Mesothelial cell of epicardium (in vitro differentiated cells): ENCODE measurements around the gene HAL. TPM values are rescaled to one million over a fixed set of nuclear protein-coding genes. Genes with fewer than 3 reads are reported as not detected.

Experiments
- DNase-seq, 2 experiments: peaks; one replicate each; pipeline ENCODE4 v3.0.0; 2021; ENCODE audit warnings: low spot score in 2 of 2; ENCODE audit not compliant: unreplicated experiment in 2 of 2
- H3K27ac Mint-ChIP-seq: 2 replicates; pipeline ENCODE4 v1.8.0; 2021; ENCODE audit warnings: mixed read lengths
- H3K27me3 Mint-ChIP-seq: 2 replicates; pipeline ENCODE4 v1.8.0; 2021; ENCODE audit warnings: low read depth, mixed read lengths
- H3K36me3 Mint-ChIP-seq: 2 replicates; pipeline ENCODE4 v1.8.0; 2021; ENCODE audit warnings: mixed read lengths
- H3K4me1 Mint-ChIP-seq: 2 replicates; pipeline ENCODE4 v1.8.0; 2021; ENCODE audit warnings: mixed read lengths
- H3K4me3 Mint-ChIP-seq: 2 replicates; pipeline ENCODE4 v1.8.0; 2021; ENCODE audit warnings: mild to moderate bottlenecking, moderate library complexity, mixed read lengths
- H3K9me3 Mint-ChIP-seq: 2 replicates; pipeline ENCODE4 v1.8.0; 2021; ENCODE audit warnings: mixed read lengths
- total RNA-seq: library from RNA; stranded (reverse); gene quantifications from 3 replicates; pipeline ENCODE4 v1.2.1, GENCODE V29; 2021
- TF ChIP-seq, protein P1 (sequence below): fragments of 200-600 bp; sonication (generic); IDR thresholded peaks from one replicate; pipeline ENCODE4 v1.5.0; 2021; ENCODE audit warnings: antibody characterized with exemption; ENCODE audit not compliant: unreplicated experiment

Gene HAL
- total RNA-seq, 1 donor from 2014 or later, result 2.0 TPM

DNA sequence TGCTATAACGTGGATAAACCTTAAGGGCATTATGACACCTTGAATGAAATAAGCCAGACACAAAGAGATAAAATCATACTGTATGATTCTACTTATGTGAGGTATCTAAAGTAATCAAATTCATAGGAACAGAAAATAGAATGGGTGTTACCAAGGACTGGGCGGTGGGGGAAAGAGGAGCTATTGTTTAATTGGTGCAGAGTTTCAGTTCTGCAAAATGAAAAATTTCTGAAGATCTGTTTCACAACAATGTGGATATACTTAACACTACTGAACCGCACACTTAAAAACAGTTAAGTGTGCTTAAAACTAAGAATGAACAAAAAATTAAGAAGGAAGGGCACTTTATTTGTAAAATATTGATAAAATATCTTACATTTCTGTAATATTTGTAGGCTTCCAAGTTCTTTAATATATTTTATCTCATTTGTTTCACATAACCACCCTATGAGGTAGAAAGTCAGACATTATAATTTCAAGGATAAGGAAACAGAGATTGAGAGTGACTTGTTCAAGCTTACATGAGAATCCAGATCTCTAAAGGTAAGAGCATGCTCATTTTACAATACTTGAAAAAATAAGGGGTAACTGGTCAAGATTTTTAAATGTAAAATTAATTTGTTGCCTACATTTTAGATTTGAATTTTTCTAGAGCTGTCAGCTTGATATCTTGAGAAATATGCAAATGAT, 24.3 kb upstream of the HAL start:
- Mint-ChIP-seq H3K4me3 (no peak overlapping the region), H3K36me3 (peaks cover 25% of the 10 kb centered on the region), H3K27ac (no peak overlapping the region), H3K27me3 (no peaks in the 10 kb centered on the region), H3K9me3 (no peaks in the 10 kb centered on the region), H3K4me1 (no peaks in the 10 kb centered on the region)
- DNase-seq, result no peak
- TF ChIP-seq, protein P1, sequence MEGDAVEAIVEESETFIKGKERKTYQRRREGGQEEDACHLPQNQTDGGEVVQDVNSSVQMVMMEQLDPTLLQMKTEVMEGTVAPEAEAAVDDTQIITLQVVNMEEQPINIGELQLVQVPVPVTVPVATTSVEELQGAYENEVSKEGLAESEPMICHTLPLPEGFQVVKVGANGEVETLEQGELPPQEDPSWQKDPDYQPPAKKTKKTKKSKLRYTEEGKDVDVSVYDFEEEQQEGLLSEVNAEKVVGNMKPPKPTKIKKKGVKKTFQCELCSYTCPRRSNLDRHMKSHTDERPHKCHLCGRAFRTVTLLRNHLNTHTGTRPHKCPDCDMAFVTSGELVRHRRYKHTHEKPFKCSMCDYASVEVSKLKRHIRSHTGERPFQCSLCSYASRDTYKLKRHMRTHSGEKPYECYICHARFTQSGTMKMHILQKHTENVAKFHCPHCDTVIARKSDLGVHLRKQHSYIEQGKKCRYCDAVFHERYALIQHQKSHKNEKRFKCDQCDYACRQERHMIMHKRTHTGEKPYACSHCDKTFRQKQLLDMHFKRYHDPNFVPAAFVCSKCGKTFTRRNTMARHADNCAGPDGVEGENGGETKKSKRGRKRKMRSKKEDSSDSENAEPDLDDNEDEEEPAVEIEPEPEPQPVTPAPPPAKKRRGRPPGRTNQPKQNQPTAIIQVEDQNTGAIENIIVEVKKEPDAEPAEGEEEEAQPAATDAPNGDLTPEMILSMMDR, result no peak

DNA sequence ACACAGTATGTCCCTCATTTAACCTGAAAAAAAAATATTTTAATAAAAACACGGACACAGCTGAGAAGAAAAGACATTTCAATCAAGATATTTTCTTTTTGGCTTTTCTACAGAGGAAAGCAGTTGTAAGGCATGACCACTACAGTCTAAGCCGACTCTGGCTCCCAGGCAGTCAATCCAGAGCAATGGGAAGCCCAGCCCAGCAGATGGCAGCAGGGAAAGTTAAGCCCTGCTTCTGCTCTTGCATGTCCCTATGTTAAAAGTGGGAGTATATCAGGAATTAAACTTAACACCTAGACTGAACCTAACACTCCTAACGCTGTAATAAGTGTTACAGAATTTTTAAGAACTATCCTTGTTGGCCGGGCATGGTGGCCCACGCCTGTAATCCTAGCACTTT, 19.5 kb upstream of the HAL start:
- Mint-ChIP-seq H3K27me3 (no peaks in the 10 kb centered on the region), H3K36me3 (peaks cover 24% of the 10 kb centered on the region), H3K9me3 (no peaks in the 10 kb centered on the region), H3K4me1 (no peaks in the 10 kb centered on the region), H3K4me3 (no peak overlapping the region), H3K27ac (no peak overlapping the region)
- DNase-seq, result no peak
- TF ChIP-seq, protein P1, result no peak

DNA sequence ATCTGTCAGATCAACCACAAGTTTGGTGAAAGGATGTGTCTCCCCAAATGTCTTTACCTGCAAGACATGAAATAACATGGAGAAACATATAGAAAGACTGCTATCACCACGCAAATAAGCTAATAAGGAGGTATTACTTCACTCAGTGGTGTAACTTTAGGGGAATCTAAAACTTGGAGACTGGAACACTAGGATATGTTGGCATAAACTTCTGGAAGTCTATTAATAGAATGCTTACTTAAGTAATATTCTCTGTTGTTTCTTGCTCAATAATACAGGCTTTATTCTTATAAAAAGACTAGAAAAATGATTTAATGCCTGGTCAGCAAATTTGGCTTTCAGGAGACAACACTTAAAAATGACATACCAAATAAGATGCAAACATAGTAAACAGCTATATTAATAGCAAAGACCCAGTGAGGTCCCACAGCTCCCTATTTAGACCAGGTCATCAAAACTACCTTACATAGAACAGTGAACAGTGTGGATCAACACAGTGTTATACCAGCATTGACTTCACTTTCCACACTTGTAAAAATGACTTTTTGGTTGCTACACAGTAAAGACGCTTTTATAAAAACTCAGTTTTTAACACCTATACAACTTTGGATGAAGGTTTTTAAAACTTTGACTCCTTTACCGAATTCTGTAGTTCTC, 18.9 kb upstream of the HAL start:
- DNase-seq, result no peak
- TF ChIP-seq, protein P1, result no peak
- Mint-ChIP-seq H3K4me3 (no peak overlapping the region), H3K27me3 (no peaks in the 10 kb centered on the region), H3K36me3 (peaks cover 24% of the 10 kb centered on the region), H3K4me1 (no peaks in the 10 kb centered on the region), H3K27ac (no peak overlapping the region), H3K9me3 (no peaks in the 10 kb centered on the region)

DNA sequence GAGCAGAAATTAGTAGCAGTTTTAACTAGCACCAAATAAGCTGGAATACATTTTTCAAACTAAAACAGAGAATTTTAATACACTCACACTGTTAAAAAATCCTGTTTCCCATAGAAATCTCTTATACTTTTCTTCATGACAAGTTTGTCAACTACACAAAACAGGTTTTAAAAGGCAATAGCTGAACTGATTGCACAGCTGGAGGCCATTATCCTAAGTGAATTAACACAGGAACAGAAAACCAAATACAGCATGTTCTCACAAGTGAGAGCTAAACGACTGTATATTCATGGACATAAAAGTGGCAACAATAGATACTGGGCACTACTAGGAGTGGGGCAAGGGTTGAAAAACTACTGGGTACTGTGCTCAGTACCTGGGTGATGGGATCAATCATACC, 11.6 kb upstream of the HAL start:
- peaks cover 29% of the 10 kb centered on the region for H3K36me3 Mint-ChIP-seq
- TF ChIP-seq, protein P1, result no peak
- no peaks in the 10 kb centered on the region for H3K9me3 Mint-ChIP-seq
- H3K4me1 Mint-ChIP-seq, result no peaks in the 10 kb centered on the region
- H3K27me3 Mint-ChIP-seq, result no peaks in the 10 kb centered on the region
- H3K27ac Mint-ChIP-seq, result no peak overlapping the region
- H3K4me3 Mint-ChIP-seq, result no peak overlapping the region
- DNase-seq, result no peak

DNA sequence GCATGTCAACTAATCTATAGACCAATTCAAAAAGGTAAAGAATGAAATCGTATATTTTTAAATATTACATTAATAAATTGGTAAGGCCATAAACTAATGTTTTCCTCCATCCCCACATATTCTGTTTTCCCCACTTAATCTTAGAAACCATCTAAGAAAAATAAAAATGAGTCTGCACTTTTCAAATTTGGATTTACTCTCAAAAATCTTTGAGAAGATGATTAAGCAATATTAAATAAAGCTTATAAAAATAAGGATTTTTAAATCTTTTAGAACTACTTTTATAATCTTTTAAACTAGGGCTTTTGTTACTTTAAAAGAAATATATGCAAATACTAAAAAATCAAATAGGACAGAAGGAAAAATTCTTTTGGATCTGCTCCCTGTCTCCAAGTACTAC, 10.6 kb upstream of the HAL start:
- TF ChIP-seq, protein P1, result no peak
- Mint-ChIP-seq H3K27me3 (no peaks in the 10 kb centered on the region), H3K27ac (no peak overlapping the region), H3K4me3 (no peak overlapping the region), H3K9me3 (no peaks in the 10 kb centered on the region), H3K36me3 (peaks cover 28% of the 10 kb centered on the region), H3K4me1 (no peaks in the 10 kb centered on the region)
- DNase-seq, result no peak
